Measurements from ENCODE around the gene ERFL. TPM values are rescaled to one million over a fixed set of nuclear protein-coding genes. Genes with fewer than 3 reads are reported as not detected.

Gene ERFL
- total RNA-seq, 2 experiments from 2014 or later, result 7.7 to 8.9 TPM

- Histone ChIP-seq H3K27ac (ENCODE audit: low read depth in 1 of 2, low read length in 2 of 2) (peak overlapping the region; percentile 84 to 91), H3K9me3 (ENCODE audit: control insufficient read depth in 1 of 2, insufficient read depth in 1 of 2, low read length in 2 of 2) (no peaks in the 10 kb centered on the region), H3K27me3 (ENCODE audit: control insufficient read depth in 1 of 2, insufficient read depth in 2 of 2, low read length in 2 of 2) (no peaks in the 10 kb centered on the region), H3K4me3 (ENCODE audit: low read length) (no peak overlapping the region), H3K4me1 (ENCODE audit: insufficient read depth, low read length) (peaks cover 85% of the 10 kb centered on the region), H3K36me3 (ENCODE audit: insufficient read depth, low read length) (peaks cover 5% of the 10 kb centered on the region)
- Mint-ChIP-seq H3K27me3 (no peaks in the 10 kb centered on the region), H3K9me3 (no peaks in the 10 kb centered on the region), H3K4me1 (ENCODE audit: low read depth) (peaks cover 80% of the 10 kb centered on the region), H3K4me3 (peak overlapping the region; percentile 57), H3K27ac (peak overlapping the region; percentile 98), H3K36me3 (ENCODE audit: low read depth) (peaks cover 23% of the 10 kb centered on the region)
- POLR2A ChIA-PET, result interaction anchor here (0.9 kb wide), 1 partner anchor 20 kb away, joined by 3 read pairs; the partner anchor contains the start of gene RPS19
- DNase-seq (no peak), ATAC-seq (ENCODE audit: poor library complexity) (no peak)
- no peak for TF ChIP-seq CTCF (IDR thresholded peaks at IDR 0.05)
- CTCF ChIA-PET, result no interaction called here
- intact Hi-C loops (cut with DNase I, micrococcal nuclease), result loop anchor here in 1 of 2 experiments (10.0 kb wide), 1 partner anchor 325 kb away; no protein-coding TSS in a partner anchor
Measured at GRCh38 chr19:41879670-41880328, 48.5 kb downstream of the ERFL start.

DNA sequence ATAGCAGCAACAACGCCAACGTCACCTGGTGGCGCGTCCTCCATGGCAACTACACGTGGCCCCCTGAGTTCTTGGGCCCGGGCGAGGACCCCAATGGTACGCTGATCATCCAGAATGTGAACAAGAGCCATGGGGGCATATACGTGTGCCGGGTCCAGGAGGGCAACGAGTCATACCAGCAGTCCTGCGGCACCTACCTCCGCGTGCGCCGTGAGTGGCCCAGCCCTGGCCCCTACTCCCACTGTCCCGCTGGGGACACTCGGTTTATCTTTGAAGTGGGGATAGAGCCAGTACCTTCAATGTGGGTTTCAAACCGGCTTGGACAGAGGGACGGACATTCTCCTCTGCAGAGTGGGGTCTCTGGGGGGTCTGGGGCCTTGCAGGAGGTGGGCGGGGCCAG is 49.2 kb downstream of the ERFL start:
- Histone ChIP-seq H3K27me3 (ENCODE audit: control insufficient read depth in 1 of 2, insufficient read depth in 2 of 2, low read length in 2 of 2) (no peaks in the 10 kb centered on the region), H3K9me3 (ENCODE audit: control insufficient read depth in 1 of 2, insufficient read depth in 1 of 2, low read length in 2 of 2) (no peaks in the 10 kb centered on the region), H3K4me3 (ENCODE audit: low read length) (no peak overlapping the region), H3K4me1 (ENCODE audit: insufficient read depth, low read length) (peaks cover 87% of the 10 kb centered on the region), H3K27ac (ENCODE audit: low read depth in 1 of 2, low read length in 2 of 2) (peak overlapping the region; percentile 84 to 91), H3K36me3 (ENCODE audit: insufficient read depth, low read length) (no peaks in the 10 kb centered on the region)
- H3K27me3 Mint-ChIP-seq, result no peaks in the 10 kb centered on the region
- no peak for TF ChIP-seq CTCF (IDR thresholded peaks at IDR 0.05)
- ATAC-seq (ENCODE audit: poor library complexity) (no peak), DNase-seq (no peak)
- H3K9me3 Mint-ChIP-seq, result no peaks in the 10 kb centered on the region
- H3K4me3 Mint-ChIP-seq, result peak overlapping the region; percentile 15
- peaks cover 16% of the 10 kb centered on the region for H3K36me3 Mint-ChIP-seq (ENCODE audit: low read depth)
- ChIA-PET CTCF (no interaction called here), POLR2A (interaction anchor here (11.4 kb wide), 1 partner anchor 8 kb away, joined by 465 read pairs; the partner anchor contains the start of gene ARHGEF1)
- intact Hi-C loops (cut with DNase I, micrococcal nuclease), result no loop called here
- H3K4me1 Mint-ChIP-seq (ENCODE audit: low read depth), result peaks cover 83% of the 10 kb centered on the region
- peak overlapping the region; percentile 98 for H3K27ac Mint-ChIP-seq

GRCh38 chr19:41877916-41878905 is 50.0 kb downstream of the ERFL start:
- ChIA-PET POLR2A (interaction anchor here (0.8 to 11.4 kb wide), 3 partner anchors 9 to 34 kb away, joined by 3 to 465 read pairs (median 5); partner anchors contain the start of gene ARHGEF1), CTCF (no interaction called here)
- Histone ChIP-seq H3K27me3 (ENCODE audit: control insufficient read depth in 1 of 2, insufficient read depth in 2 of 2, low read length in 2 of 2) (no peaks in the 10 kb centered on the region), H3K9me3 (ENCODE audit: control insufficient read depth in 1 of 2, insufficient read depth in 1 of 2, low read length in 2 of 2) (no peaks in the 10 kb centered on the region), H3K4me3 (ENCODE audit: low read length) (peak overlapping the region; percentile 21), H3K36me3 (ENCODE audit: insufficient read depth, low read length) (no peaks in the 10 kb centered on the region), H3K27ac (ENCODE audit: low read depth in 1 of 2, low read length in 2 of 2) (peak overlapping the region; percentile 84 to 91), H3K4me1 (ENCODE audit: insufficient read depth, low read length) (peaks cover 96% of the 10 kb centered on the region)
- Mint-ChIP-seq H3K27me3 (no peaks in the 10 kb centered on the region), H3K9me3 (no peaks in the 10 kb centered on the region), H3K27ac (peak overlapping the region; percentile 98), H3K36me3 (ENCODE audit: low read depth) (peaks cover 8% of the 10 kb centered on the region), H3K4me3 (no peak overlapping the region), H3K4me1 (ENCODE audit: low read depth) (peaks cover 81% of the 10 kb centered on the region)
- intact Hi-C loops (cut with DNase I, micrococcal nuclease), result no loop called here
- DNase-seq (peak in 1 of 14 experiments; percentile 48), ATAC-seq (ENCODE audit: poor library complexity) (no peak)
- no peak for TF ChIP-seq CTCF (IDR thresholded peaks at IDR 0.05)

Measured in CD4-positive, alpha-beta T cell (primary cell).